NK-92 treated with Interleukin-12 subunit alpha and Interleukin-12 subunit beta, amount 100 ng/mL, for 24 hours (cell line): ENCODE data around the gene JARID2.
"Not testable (repeated sequence)": the region's sequence is repeated elsewhere in the genome, so short reads cannot be mapped to it uniquely, and the experiment has no call there.

Experiments
- DNase-seq: peaks from one replicate; lab custom pipeline; 2025; lab: John Stamatoyannopoulos, UW

JARID2 gene

GRCh38 chr6:15543332-15543917 is 297.6 kb downstream of the JARID2 start:
- not testable (repeated sequence) for DNase-seq

- DNase-seq, result no peak
Observed at GRCh38 chr6:15544321-15544900, 298.5 kb downstream of the JARID2 start.

- DNase-seq, result no peak
Observed at GRCh38 chr6:15546591-15546990, 300.7 kb downstream of the JARID2 start.

- DNase-seq, result no peak
Observed at GRCh38 chr6:15547400-15547799, 301.5 kb downstream of the JARID2 start.

GRCh38 chr6:15549371-15549770 is 303.5 kb downstream of the JARID2 start:
- DNase-seq, result no peak

GRCh38 chr6:15550546-15551123 is 304.8 kb downstream of the JARID2 start:
- no peak for DNase-seq

GRCh38 chr6:15551262-15551661 is 305.4 kb downstream of the JARID2 start:
- no peak for DNase-seq

- no peak for DNase-seq
Observed at GRCh38 chr6:15551798-15552197, 305.9 kb downstream of the JARID2 start.

GRCh38 chr6:15553031-15553430 is 307.2 kb downstream of the JARID2 start:
- no peak for DNase-seq

GRCh38 chr6:15553736-15554294 is 307.9 kb downstream of the JARID2 start:
- DNase-seq, result no peak

GRCh38 chr6:15554728-15555100 is 308.8 kb downstream of the JARID2 start:
- no peak for DNase-seq

GRCh38 chr6:15555101-15556038 is 309.5 kb downstream of the JARID2 start:
- no peak for DNase-seq

- no peak for DNase-seq
Observed at GRCh38 chr6:15556711-15557110, 310.8 kb downstream of the JARID2 start.

- DNase-seq, result no peak
Observed at GRCh38 chr6:15557174-15557573, 311.3 kb downstream of the JARID2 start.

GRCh38 chr6:15560713-15561112 is 314.8 kb downstream of the JARID2 start:
- no peak for DNase-seq

- no peak for DNase-seq
Observed at GRCh38 chr6:15561447-15562199, 315.8 kb downstream of the JARID2 start.

GRCh38 chr6:15562977-15563376 is 317.1 kb downstream of the JARID2 start:
- DNase-seq, result no peak

GRCh38 chr6:15569035-15569995 is 323.4 kb downstream of the JARID2 start:
- no peak for DNase-seq

- no peak for DNase-seq
Observed at GRCh38 chr6:15570171-15570570, 324.3 kb downstream of the JARID2 start.
